RPMI8226 (cell line): ENCODE measurements around the gene INPP5B.
A peak's percentile ranks its signal among the peaks of the same experiment; 100 is the strongest.

Experiments used
- DNase-seq: peaks from one replicate; pipeline ENCODE4 v3.0.0-alpha.2; 2015

The INPP5B gene

GRCh38 chr1:37865348-37866120 is 81.3 kb downstream of the INPP5B start:
- DNase-seq: no peak

DNA sequence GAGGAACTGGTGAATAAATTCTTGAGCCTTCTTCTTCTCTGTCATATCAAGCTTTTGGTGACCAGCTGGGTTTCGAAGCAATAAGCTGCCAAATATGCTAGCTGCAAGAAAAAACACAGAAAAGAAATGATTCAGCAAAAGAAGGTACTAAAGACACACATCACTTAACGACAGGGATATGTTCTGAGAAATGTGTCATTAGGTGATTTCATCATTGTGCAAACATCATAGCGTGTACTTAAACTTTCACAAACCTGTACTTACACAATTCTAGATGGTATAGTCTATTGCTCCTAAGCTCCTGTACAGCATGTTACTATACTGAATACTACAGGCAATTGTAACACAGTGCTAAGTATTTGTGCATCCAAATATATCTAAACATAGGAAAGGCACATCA is 84.5 kb downstream of the INPP5B start:
- DNase-seq: peak; percentile 29

DNA sequence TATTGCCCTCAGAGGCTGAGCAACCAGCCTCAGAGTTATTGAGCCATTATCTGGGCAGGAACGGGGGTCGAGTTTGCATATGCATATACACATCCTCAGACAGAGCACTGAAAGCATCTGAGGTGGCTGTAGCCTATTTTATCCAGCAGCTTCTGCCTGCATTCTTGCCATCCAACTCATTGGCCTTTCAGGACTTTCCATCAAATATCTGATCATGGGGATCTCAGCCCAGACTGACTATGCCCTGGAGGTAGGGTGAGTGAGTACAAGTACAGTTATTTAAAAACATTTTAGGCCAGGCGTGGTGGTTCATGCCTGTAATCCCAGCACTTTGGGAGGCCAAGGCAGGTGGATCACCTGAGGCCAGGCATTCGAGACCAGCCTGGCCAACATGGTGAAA is 85.7 kb downstream of the INPP5B start:
- DNase-seq: no peak

DNA sequence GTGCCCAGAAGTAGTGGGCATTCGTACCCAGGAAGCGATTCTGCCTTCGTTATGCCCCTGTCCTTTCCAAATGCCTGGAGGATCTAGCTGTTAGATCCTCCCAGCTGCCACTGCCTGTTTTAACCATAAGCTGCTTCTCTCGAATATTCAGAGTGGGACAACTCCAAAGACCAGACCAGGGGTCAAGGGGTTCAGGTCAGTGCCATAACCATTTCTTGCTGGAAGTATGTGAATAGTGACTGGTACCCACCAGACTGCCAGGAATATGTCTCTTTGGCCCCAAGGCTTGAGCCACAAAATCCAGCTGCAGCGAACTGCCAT is 86.5 kb downstream of the INPP5B start:
- DNase-seq: no peak

DNA sequence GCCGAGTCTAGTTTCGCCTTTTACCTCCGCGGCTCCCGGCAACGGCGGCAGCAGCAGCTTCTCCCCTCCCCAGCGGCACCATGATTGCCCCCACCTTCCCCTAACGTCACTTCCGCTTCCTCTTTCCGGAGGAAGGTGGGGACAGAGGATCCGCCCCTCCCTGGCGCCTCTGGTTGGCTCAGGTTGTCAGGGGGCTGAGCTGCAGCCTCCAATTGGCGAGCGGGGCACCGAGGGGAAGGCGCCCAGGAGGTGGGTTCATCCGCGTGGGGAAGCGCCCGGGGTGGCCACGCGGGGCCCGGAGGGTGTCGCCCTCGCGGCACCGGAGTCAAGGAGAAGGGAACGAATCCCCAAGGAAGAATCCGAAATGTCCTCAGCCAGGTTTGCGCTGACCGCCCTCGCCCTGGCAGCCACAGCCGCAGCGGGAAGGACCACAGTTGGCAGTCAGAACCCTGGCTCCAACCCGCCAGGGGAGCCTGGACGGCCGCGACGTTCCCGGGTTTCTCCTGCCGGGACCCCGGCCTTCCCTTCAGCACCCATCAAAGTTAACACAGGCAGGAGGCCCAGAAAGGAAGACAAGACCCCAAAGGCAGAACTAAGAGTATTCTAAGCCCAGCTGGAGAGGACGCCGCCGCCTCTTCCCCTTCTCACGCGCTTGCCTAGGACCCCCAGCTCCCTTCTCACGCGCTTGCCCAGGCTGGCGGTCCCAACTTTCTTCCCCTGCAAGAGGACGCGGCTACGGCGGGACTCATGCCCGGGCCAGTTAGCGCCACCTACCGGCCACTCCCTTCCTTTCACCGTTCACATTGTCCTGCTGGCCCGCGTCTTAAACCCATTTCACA is 87.1 kb downstream of the INPP5B start, which contains the start of gene MTF1:
MTF1 (minus strand) TSS at position 86 of the 839 bp plus-strand sequence. CDS start 1,934 bp downstream, outside the sequence.
- DNase-seq: peak; percentile 99

GRCh38 chr1:37858931-37859506 is 87.8 kb downstream of the INPP5B start:
- no peak for DNase-seq

DNA sequence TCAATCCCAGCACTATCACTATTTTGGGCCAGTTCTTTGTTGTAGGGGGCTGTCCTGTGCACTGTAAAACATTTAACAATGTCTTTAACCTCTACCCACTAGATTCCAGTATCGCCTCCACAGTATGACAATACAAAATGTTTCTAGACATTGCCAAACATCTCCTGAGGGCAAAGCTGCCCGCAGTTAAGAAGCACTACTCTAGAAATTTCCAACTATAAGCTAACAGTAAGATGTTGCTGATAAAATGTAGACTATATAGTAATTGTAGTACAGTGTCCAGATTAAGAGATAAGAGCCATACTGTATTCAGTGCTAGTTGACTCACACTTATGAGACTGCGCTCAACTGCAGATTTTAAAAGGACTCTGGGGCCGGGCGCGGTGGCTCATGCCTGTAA is 92.4 kb downstream of the INPP5B start:
- no peak for DNase-seq

DNA sequence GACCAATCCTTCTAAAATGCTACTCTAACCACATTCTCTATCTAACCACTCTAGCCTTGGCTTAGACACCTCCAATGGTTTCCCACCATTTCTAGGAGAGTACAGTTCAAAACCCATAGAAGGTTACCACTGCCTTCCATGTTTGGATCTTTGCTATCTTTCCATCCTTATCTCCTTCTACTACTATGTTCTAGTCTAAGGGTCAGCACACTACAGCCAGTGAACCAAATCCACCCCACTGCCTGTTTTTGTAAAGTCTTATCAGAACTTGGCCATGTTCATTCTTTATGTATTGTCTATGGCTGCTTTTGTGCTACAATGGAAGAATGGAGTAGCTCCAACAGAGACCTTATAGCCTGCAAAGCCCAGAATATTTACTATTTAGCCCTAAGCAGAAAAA is 93.7 kb downstream of the INPP5B start:
- no peak for DNase-seq

GRCh38 chr1:37851782-37852210 is 95.1 kb downstream of the INPP5B start:
- DNase-seq: no peak

DNA sequence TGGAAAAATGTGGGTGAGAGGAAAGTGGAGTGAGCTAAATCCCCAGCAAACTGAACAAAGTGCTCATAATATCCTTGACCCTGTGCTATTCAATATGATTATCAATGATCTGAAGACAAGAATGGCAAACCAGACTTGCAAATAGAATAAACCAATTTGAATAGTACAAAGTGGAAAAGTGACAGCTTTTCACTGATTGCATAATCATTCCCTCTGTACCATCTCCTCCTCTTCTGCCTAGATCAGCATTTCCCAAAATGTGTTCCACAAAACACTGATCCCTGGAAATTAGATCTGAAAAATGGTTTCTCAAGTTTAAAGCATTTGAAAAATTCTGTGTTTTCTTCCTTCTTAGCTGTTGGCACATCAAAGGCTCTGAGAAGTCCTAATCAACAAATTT is 95.6 kb downstream of the INPP5B start:
- no peak for DNase-seq

DNA sequence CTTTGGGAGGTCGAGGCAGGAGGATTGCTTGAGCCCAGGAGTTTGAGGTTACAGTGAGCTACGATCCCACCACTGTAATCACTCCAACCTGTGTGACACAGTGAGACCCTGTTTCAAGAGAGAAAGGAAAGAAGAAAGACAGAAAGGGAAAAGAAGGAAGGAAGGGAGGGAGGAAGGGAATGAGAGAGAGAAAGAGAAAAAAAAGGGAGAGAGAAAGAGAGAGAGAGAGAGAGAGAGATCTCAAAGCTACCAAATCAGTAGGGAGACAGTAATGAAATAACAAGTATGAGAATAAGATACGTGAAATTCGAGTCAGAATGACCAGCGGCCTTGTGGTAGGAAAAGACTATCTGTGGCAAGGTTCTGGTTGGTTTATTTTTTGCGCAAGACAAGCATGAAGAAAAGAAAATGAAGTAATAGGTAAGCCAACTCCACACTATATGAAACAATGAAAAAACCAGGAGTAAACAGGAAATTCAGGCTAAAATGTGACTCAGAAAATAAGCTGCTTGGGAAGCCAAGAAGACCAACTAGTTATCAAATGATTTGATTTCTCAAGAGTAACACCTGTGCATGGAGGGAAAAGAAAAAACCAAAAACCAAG is 96.4 kb downstream of the INPP5B start:
- no peak for DNase-seq

DNA sequence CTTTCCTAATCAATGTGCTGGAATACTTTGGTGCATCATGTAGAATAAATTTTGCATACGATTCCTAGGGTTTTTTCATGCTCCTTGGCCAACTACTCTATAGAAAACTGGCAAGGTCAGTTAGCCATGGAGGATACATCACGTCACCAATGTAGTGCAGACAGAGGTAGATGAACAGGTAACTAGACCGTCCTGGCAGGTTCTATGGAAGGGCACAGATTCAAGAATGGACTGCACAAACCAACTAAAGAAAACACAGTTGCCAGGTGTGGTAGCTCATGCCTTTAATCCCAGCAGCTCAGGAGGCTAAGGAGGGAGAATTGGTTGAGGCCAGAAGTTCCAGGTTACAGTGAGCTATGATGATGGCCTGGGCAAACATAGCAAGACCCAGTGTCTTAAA is 97.4 kb downstream of the INPP5B start:
- no peak for DNase-seq

DNA sequence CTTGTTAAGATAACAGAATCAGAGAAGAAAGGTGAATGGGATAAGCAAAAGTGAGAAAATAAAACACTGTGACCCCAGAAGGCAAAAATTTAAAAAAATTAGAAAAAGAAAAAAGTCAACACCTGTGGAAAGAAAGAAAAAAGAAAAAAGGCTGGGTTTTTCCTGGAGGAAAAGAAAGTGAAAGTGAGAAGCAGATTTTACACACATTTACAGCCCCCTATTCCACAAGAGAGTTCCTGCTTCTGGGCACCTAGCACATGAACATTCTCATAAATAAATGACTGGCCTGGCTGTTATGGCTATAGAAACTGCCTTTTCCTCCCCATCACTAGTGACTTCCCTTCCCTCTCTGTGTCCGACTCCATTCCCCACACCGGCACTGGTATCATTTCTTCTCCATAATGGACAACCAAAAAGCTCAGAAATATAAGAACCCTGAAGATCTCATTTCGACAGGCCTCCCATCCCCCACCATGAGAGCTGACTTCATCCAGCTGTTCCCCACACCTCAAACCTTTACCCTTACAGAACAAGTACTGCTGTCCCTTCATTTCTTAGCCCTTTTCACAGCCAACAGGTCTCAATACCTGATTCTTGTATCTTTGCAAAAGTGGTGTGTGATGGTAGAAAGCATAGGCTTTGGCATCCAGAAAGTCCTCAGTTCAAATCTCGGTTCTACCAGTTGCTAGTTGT is 100.1 kb downstream of the INPP5B start:
- no peak for DNase-seq

GRCh38 chr1:37845786-37846185 is 101.1 kb downstream of the INPP5B start:
- DNase-seq: no peak

GRCh38 chr1:37845049-37845646 is 101.7 kb downstream of the INPP5B start:
- DNase-seq: no peak

- no peak for DNase-seq
These were observed 102.3 kb downstream of the INPP5B start for GRCh38 chr1:37844536-37844935.

DNA sequence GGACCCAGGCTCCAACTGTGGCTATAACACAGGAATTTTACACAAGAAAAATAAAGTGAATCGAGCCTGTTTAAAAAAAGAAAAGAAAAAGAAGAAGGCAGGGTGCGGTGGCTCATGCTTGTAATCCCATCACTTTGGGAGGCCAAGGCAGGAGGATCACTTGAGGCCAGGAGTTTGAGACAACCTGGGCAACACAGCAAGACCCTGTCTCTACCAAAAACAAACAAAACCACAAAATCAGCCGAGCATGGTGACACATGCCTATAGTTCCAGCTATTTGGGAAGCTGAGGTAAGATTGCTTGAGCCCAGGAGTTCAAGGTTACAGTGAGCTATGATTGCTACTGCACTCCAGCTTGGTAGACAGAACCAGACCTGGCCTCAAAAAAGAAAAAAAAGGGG is 105.2 kb downstream of the INPP5B start:
- DNase-seq: no peak

GRCh38 chr1:37840711-37841110 is 106.1 kb downstream of the INPP5B start:
- no peak for DNase-seq

GRCh38 chr1:37839676-37840075 is 107.2 kb downstream of the INPP5B start:
- no peak for DNase-seq

GRCh38 chr1:37836788-37837187 is 110.1 kb downstream of the INPP5B start:
- DNase-seq: no peak

DNA sequence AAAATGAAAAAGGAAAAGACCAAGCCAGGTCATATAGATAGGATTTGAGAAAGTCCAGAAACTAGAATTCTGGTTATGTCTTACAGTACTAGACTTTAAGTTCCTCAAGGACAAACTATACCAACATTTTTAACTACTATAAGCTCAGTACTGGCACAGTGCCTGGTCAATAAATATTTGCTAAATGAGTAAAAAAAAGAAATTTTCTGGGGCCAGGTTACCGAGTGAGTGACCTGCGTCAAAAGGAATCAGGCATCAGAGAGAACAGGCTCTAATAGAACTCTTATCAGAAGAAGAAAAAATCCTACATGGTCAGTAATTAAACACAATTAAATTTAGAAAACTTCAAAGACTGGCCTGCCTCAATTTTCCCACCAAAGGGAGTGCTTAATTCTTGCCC is 115.0 kb downstream of the INPP5B start:
- no peak for DNase-seq

DNA sequence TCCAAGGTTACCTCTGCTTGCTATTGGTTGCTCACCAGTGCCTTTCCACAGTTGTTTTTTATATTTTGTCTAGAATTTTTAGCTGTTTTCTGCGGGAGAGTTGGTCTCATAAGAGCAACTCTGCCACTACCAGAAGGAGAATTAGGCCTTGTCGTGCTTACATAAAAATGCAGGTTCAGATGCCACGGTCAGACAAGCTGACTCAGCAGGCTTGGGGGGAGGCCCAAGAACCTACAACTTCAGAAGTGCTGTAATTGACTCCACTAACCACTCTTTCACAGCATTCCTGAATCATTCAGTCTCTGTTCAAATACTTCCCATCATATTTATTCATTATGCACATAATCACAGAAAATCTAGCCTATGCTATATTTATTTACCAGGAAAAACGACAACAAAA is 115.7 kb downstream of the INPP5B start:
- no peak for DNase-seq
